ENCODE results near the gene SLC6A1.

DNA sequence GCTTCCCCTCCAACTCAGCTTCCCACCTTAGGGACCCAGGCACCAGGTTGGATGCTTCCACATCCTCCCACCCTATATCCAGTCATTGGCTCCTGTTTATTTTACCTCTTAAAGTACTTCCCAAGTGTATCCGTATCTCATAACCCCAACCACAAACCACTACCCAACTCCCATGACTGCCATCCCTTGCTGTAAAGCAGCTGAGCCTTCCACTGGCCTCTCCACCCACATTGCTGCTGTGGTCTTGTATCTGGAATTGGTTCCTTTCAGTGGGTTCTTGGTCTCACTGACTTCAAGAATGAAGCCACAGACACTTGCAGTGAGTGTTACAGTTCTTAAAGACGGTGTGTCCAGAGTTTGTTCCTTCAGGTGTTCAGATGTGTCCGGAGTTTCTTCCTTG lies 81.9 kb downstream of the SLC6A1 start:
- TF ChIP-seq, protein P1, sequence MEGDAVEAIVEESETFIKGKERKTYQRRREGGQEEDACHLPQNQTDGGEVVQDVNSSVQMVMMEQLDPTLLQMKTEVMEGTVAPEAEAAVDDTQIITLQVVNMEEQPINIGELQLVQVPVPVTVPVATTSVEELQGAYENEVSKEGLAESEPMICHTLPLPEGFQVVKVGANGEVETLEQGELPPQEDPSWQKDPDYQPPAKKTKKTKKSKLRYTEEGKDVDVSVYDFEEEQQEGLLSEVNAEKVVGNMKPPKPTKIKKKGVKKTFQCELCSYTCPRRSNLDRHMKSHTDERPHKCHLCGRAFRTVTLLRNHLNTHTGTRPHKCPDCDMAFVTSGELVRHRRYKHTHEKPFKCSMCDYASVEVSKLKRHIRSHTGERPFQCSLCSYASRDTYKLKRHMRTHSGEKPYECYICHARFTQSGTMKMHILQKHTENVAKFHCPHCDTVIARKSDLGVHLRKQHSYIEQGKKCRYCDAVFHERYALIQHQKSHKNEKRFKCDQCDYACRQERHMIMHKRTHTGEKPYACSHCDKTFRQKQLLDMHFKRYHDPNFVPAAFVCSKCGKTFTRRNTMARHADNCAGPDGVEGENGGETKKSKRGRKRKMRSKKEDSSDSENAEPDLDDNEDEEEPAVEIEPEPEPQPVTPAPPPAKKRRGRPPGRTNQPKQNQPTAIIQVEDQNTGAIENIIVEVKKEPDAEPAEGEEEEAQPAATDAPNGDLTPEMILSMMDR (IDR thresholded peaks at IDR 0.05), result no peak
- no peak for TF ChIP-seq POLR2A (IDR thresholded peaks at IDR 0.05)
